Neural crest cell (in vitro differentiated cells): Measurements from ENCODE around the gene CEACAM8. TPM values are rescaled to one million over a fixed set of nuclear protein-coding genes. Genes with fewer than 3 reads are reported as not detected.
A peak's percentile ranks its signal among the peaks of the same experiment; 100 is the strongest.
"Not testable (repeated sequence)": the region's sequence is repeated elsewhere in the genome, so short reads cannot be mapped to it uniquely, and the experiment has no call there.

Source experiments
- DNase-seq: peaks from one replicate; pipeline ENCODE4 v3.0.0; 2021; ENCODE audit warnings: low read depth, mixed read lengths, low spot score
- H3K27ac Mint-ChIP-seq: one replicate; pipeline ENCODE4 v1.8.0; 2021; ENCODE audit warnings: mild to moderate bottlenecking, mixed read lengths; ENCODE audit not compliant: unreplicated experiment
- H3K27me3 Mint-ChIP-seq: 2 replicates; pipeline ENCODE4 v1.8.0; 2021; ENCODE audit warnings: low read depth, mild to moderate bottlenecking, mixed read lengths
- H3K36me3 Mint-ChIP-seq: 2 replicates; pipeline ENCODE4 v1.8.0; 2021; ENCODE audit warnings: low read depth, mild to moderate bottlenecking, mixed read lengths
- H3K4me1 Mint-ChIP-seq: 2 replicates; pipeline ENCODE4 v1.8.0; 2021; ENCODE audit warnings: mixed read lengths
- H3K4me3 Mint-ChIP-seq: one replicate; pipeline ENCODE4 v1.8.0; 2021; ENCODE audit warnings: mild to moderate bottlenecking, mixed read lengths
- H3K9me3 Mint-ChIP-seq: 2 replicates; pipeline ENCODE4 v1.8.0; 2021; ENCODE audit warnings: mixed read lengths
- total RNA-seq: library from RNA; stranded (reverse); gene quantifications from 2 replicates; pipeline ENCODE4 v1.2.1, GENCODE V29; 2021
- TF ChIP-seq, protein P1 (sequence below): fragments of 200-600 bp; sonication (generic); conservative IDR thresholded peaks from 2 replicates; pipeline ENCODE4 v1.5.0; 2021; ENCODE audit warnings: antibody characterized with exemption, mild to moderate bottlenecking

CEACAM8 gene
- total RNA-seq, 1 donor from 2014 or later: not detected

GRCh38 chr19:42553292-42554045, 41.3 kb downstream of the CEACAM8 start:
- peak overlapping the region; percentile 19 for H3K27ac Mint-ChIP-seq
- H3K27me3 Mint-ChIP-seq: peaks cover 7% of the 10 kb centered on the region

GRCh38 chr19:42552086-42553065, 42.3 kb downstream of the CEACAM8 start:
- DNase-seq: no peak
- Mint-ChIP-seq H3K36me3 (peaks cover under 1% of the 10 kb centered on the region), H3K9me3 (peaks cover 9% of the 10 kb centered on the region), H3K27ac (no peak overlapping the region), H3K4me1 (peaks cover 2% of the 10 kb centered on the region), H3K4me3 (no peak overlapping the region), H3K27me3 (peaks cover 9% of the 10 kb centered on the region)
- TF ChIP-seq, protein P1, sequence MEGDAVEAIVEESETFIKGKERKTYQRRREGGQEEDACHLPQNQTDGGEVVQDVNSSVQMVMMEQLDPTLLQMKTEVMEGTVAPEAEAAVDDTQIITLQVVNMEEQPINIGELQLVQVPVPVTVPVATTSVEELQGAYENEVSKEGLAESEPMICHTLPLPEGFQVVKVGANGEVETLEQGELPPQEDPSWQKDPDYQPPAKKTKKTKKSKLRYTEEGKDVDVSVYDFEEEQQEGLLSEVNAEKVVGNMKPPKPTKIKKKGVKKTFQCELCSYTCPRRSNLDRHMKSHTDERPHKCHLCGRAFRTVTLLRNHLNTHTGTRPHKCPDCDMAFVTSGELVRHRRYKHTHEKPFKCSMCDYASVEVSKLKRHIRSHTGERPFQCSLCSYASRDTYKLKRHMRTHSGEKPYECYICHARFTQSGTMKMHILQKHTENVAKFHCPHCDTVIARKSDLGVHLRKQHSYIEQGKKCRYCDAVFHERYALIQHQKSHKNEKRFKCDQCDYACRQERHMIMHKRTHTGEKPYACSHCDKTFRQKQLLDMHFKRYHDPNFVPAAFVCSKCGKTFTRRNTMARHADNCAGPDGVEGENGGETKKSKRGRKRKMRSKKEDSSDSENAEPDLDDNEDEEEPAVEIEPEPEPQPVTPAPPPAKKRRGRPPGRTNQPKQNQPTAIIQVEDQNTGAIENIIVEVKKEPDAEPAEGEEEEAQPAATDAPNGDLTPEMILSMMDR: no peak

More at GRCh38 chr19:42553292-42554045, 41.3 kb downstream of the CEACAM8 start:
- TF ChIP-seq, protein P1: no peak
- Mint-ChIP-seq H3K4me3 (no peak overlapping the region), H3K9me3 (peaks cover 13% of the 10 kb centered on the region), H3K4me1 (peaks cover 7% of the 10 kb centered on the region), H3K36me3 (peaks cover 4% of the 10 kb centered on the region)
- DNase-seq: no peak

- H3K4me3 Mint-ChIP-seq: not testable (repeated sequence)
- H3K27me3 Mint-ChIP-seq: peaks cover 22% of the 10 kb centered on the region
Observed at GRCh38 chr19:42550521-42550920, 44.2 kb downstream of the CEACAM8 start.

GRCh38 chr19:42549067-42549466, 45.7 kb downstream of the CEACAM8 start:
- peaks cover 22% of the 10 kb centered on the region for H3K27me3 Mint-ChIP-seq
- H3K9me3 Mint-ChIP-seq, H3K36me3 Mint-ChIP-seq, H3K27ac Mint-ChIP-seq, H3K4me1 Mint-ChIP-seq, DNase-seq, H3K4me3 Mint-ChIP-seq: not testable (repeated sequence)

More at GRCh38 chr19:42550521-42550920, 44.2 kb downstream of the CEACAM8 start:
- H3K4me1 Mint-ChIP-seq, DNase-seq, H3K36me3 Mint-ChIP-seq, H3K9me3 Mint-ChIP-seq, H3K27ac Mint-ChIP-seq: not testable (repeated sequence)

GRCh38 chr19:42548552-42548951, 46.2 kb downstream of the CEACAM8 start:
- Mint-ChIP-seq H3K36me3 (no peaks in the 10 kb centered on the region), H3K27ac (no peak overlapping the region), H3K27me3 (peaks cover 22% of the 10 kb centered on the region)

DNA sequence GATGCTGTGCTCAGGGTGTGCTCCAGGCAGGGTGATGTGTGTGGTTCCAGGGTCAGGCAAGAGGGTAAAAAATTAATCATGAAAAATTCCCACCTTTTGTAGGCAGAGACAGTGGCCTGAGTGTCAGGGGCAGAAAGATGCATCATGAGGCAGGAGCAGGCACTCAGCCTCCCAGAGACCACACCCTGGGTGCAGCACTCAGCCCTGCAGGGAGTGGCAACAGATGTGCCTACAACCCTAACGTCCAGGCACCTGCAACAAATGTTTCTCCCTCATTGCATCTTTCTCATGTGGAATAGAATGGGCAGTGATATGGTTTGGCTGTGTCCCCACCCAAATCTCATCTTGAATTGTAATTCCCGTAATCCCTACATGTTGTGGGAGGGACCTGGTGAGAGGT, 46.8 kb downstream of the CEACAM8 start:
- H3K27me3 Mint-ChIP-seq: peaks cover 22% of the 10 kb centered on the region
- TF ChIP-seq, protein P1: no peak
- H3K36me3 Mint-ChIP-seq: no peaks in the 10 kb centered on the region
- no peak for DNase-seq
- H3K4me1 Mint-ChIP-seq: no peaks in the 10 kb centered on the region
- H3K9me3 Mint-ChIP-seq: peaks cover 9% of the 10 kb centered on the region
- H3K4me3 Mint-ChIP-seq: no peak overlapping the region
- no peak overlapping the region for H3K27ac Mint-ChIP-seq

More at GRCh38 chr19:42548552-42548951, 46.2 kb downstream of the CEACAM8 start:
- Mint-ChIP-seq H3K4me1 (no peaks in the 10 kb centered on the region), H3K9me3 (peaks cover 9% of the 10 kb centered on the region), H3K4me3 (no peak overlapping the region)
- DNase-seq: no peak
- TF ChIP-seq, protein P1: no peak
